K562 (cell line): ENCODE data around the gene CRAT. TPM values are rescaled to one million over a fixed set of nuclear protein-coding genes. Genes with fewer than 3 reads are reported as not detected.

Source experiments
- BRCA1 ChIP-seq, 2 experiments: fragments of 450-650 bp in 1 of 2; sonication (generic) in 1 of 2; formaldehyde crosslinking in 1 of 2; IDR thresholded peaks; 2 replicates each; pipeline versions ENCODE4 v1.5.0 to v1.6.1; 2017 to 2020; ENCODE audit warnings: mild to moderate bottlenecking in 1 of 2, missing genetic modification reagents in 1 of 2
- BRF2 ChIP-seq: IDR thresholded peaks from 3 replicates; pipeline ENCODE4 v1.6.1; 2011; ENCODE audit warnings: borderline replicate concordance, mild to moderate bottlenecking; ENCODE audit not compliant: insufficient read length, insufficient read depth
- CC2D1A ChIP-seq: fragments of 450-650 bp; IDR thresholded peaks from 2 replicates; pipeline ENCODE4 v1.6.1; 2017; ENCODE audit warnings: mild to moderate bottlenecking
- CCNT2 ChIP-seq: IDR thresholded peaks from 2 replicates; pipeline ENCODE4 v1.6.1; 2011; ENCODE audit warnings: borderline replicate concordance, low read depth, mild to moderate bottlenecking, moderate library complexity, mixed read lengths, low read length; ENCODE audit not compliant: insufficient read length; ENCODE audit errors: extremely low read depth
- CREB1 ChIP-seq, 2 experiments: sonication (generic) in 1 of 2; formaldehyde crosslinking in 1 of 2; IDR thresholded peaks; 2 replicates each; pipeline versions ENCODE4 v1.6.1 to v1.8.0; 2012 to 2022; ENCODE audit warnings: inconsistent platforms in 1 of 2, mild to moderate bottlenecking in 1 of 2, missing genetic modification reagents in 1 of 2, moderate library complexity in 1 of 2
- CTCFL ChIP-seq: IDR thresholded peaks from 2 replicates; pipeline ENCODE4 v1.6.1; 2011; ENCODE audit warnings: borderline replicate concordance, low read depth, mild to moderate bottlenecking, moderate library complexity, low read length; ENCODE audit not compliant: insufficient read depth, poor library complexity, severe bottlenecking
- GABPB1 ChIP-seq: sonication (generic); formaldehyde crosslinking; IDR thresholded peaks from 2 replicates; pipeline ENCODE4 v1.8.0; 2022; ENCODE audit warnings: mild to moderate bottlenecking, missing genetic modification reagents
- L3MBTL2 ChIP-seq: fragments of 450-650 bp; IDR thresholded peaks from 2 replicates; pipeline ENCODE4 v1.6.1; 2016; ENCODE audit warnings: mild to moderate bottlenecking, moderate library complexity
- MITF ChIP-seq: IDR thresholded peaks from 2 replicates; pipeline ENCODE4 v1.6.1; 2014; ENCODE audit warnings: antibody characterized with exemption
- NFE2L1 ChIP-seq: fragments of 450-650 bp; IDR thresholded peaks from 2 replicates; pipeline ENCODE4 v1.6.1; 2016; ENCODE audit warnings: missing genetic modification characterization, low read depth, mild to moderate bottlenecking, missing compliant biosample characterization, moderate library complexity, borderline replicate concordance
- PHB2 ChIP-seq: fragments of 450-650 bp; IDR thresholded peaks from 2 replicates; pipeline ENCODE4 v1.6.1; 2017; ENCODE audit warnings: low read depth
- PTTG1 ChIP-seq: fragments of 450-650 bp; IDR thresholded peaks from 2 replicates; pipeline ENCODE4 v1.6.1; 2016; ENCODE audit warnings: low read depth, mild to moderate bottlenecking, missing genetic modification characterization, missing compliant biosample characterization
- SETDB1 ChIP-seq: IDR thresholded peaks from one replicate; pipeline ENCODE4 v1.6.1; 2012; ENCODE audit warnings: low read length, control low read depth, inconsistent platforms
- SOX6 ChIP-seq: fragments of 450-650 bp; IDR thresholded peaks from 2 replicates; pipeline ENCODE4 v1.6.1; 2014; ENCODE audit warnings: mild to moderate bottlenecking
- SRSF3 ChIP-seq: fragments of 200-400 bp; formaldehyde crosslinking; IDR thresholded peaks from 2 replicates; pipeline ENCODE4 v1.6.1; 2016; ENCODE audit warnings: mild to moderate bottlenecking, low read length, moderate library complexity; ENCODE audit not compliant: insufficient read depth
- STAT6 ChIP-seq: sonication (generic); formaldehyde crosslinking; IDR thresholded peaks from 2 replicates; pipeline ENCODE4 v1.8.1; 2023; ENCODE audit warnings: mild to moderate bottlenecking, missing genetic modification reagents
- SUPT5H ChIP-seq: fragments of 450-650 bp; IDR thresholded peaks from 2 replicates; pipeline ENCODE4 v1.6.1; 2016
- TAF1 ChIP-seq: IDR thresholded peaks from 2 replicates; pipeline ENCODE4 v1.6.1; 2011; ENCODE audit warnings: mild to moderate bottlenecking, low read length, moderate library complexity; ENCODE audit not compliant: insufficient read depth, control insufficient read depth, severe bottlenecking; ENCODE audit errors: extremely low read depth
- ZNF551 ChIP-seq: fragments of 250-450 bp; sonication (Bioruptor Pico); IDR thresholded peaks from 2 replicates; pipeline ENCODE4 v1.5.0; 2021; ENCODE audit warnings: mild to moderate bottlenecking, moderate library complexity
- polyA plus RNA-seq, 8 experiments: library from polyadenylated mRNA; depleted of rRNA in 4 of 8; stranded (reverse) in 5 of 8; unstranded in 3 of 8; fragments of >200 nt; fragmentation: Nextera tagmentation in 2 of 8; fragmentation: Illumina TruSeq in 1 of 8; extraction: Ambion mirVana in 2 of 8; extraction: Trizol in 1 of 8; gene quantifications; 2 replicates each; pipeline versions ENCODE4 v1.2.1 to v1.2.3, GENCODE V29; 2011 to 2014; ENCODE audit warnings: inconsistent platforms in 1 of 8, missing spikeins in 1 of 8
- total RNA-seq, 7 experiments: library from RNA; depleted of rRNA in 6 of 7; stranded (reverse); fragments of >200 nt in 6 of 7; fragmentation: Illumina TruSeq in 2 of 7; extraction: Trizol in 2 of 7; gene quantifications; 2 replicates each; pipeline versions ENCODE4 v1.2.1 to v1.2.3, GENCODE V29; 2011 to 2021; ENCODE audit warnings: low replicate concordance in 1 of 7

Gene CRAT
- total and polyA plus RNA-seq, 9 of the 15 experiments (the other 6 are each of a cell fraction or from before 2014, with no cell fraction given), result 0.20 to 13.8 (median 5.4) TPM

- peak; percentile 95 for TF ChIP-seq CTCFL
- TF ChIP-seq NFE2L1 (tag), result no peak
- no peak for TF ChIP-seq PHB2
- no peak for TF ChIP-seq BRCA1 (IDR thresholded peaks at IDR 0.05)
- no peak for TF ChIP-seq BRCA1 (CRISPR knock-in tag; IDR thresholded peaks at IDR 0.05)
- TF ChIP-seq ZNF551 (CRISPR knock-in tag), result no peak
- TF ChIP-seq SETDB1, result no peak
- TF ChIP-seq TAF1, result no peak
- TF ChIP-seq GABPB1 (CRISPR knock-in tag), result peak; percentile 56; the same call in 1 of the 2 replicates
- TF ChIP-seq CC2D1A, result peak; percentile 45; the same call in 1 of the 2 replicates
- TF ChIP-seq L3MBTL2, result no peak
- TF ChIP-seq MITF, result no peak
- no peak for TF ChIP-seq SRSF3
- TF ChIP-seq STAT6 (CRISPR knock-in tag), result no peak
- TF ChIP-seq PTTG1 (tag), result no peak
- TF ChIP-seq SOX6, result no peak
- no peak for TF ChIP-seq CCNT2
- no peak for TF ChIP-seq SUPT5H
- no peak for TF ChIP-seq CREB1 (IDR thresholded peaks at IDR 0.05)
- peak; percentile 43; the same call in 1 of the 2 replicates for TF ChIP-seq CREB1 (CRISPR knock-in tag; IDR thresholded peaks at IDR 0.05)
- no peak for TF ChIP-seq BRF2
Measured at GRCh38 chr9:129131300-129132145, 20.9 kb upstream of the CRAT start (continued).
